Esophagus squamous epithelium (tissue), 5 donors: ENCODE measurements around the gene C10orf88. TPM values are rescaled to one million over a fixed set of nuclear protein-coding genes. Genes with fewer than 3 reads are reported as not detected.

Experiments used
- DNase-seq: peaks from one replicate; lab custom pipeline; 2025; lab: John Stamatoyannopoulos, UW
- H3K27ac ChIP-seq, 4 donors: fragments of 200-600 bp; sonication (generic); one replicate each; pipeline ENCODE4 v1.5.1; 2016 to 2019; ENCODE audit warnings: mild to moderate bottlenecking in 1 of 4
- H3K27me3 ChIP-seq, 4 donors: fragments of 200-600 bp; sonication (generic); 1 replicate in 3 of 4; 2 replicates in 1 of 4; pipeline versions ENCODE4 v1.5.1 to v1.6.0; 2017 to 2021; ENCODE audit warnings: antibody characterized with exemption in 1 of 4
- H3K36me3 ChIP-seq, 3 donors: fragments of 200-600 bp; sonication (generic); one replicate each; pipeline ENCODE4 v1.5.1; 2016 to 2019
- H3K4me1 ChIP-seq, 3 donors: fragments of 200-600 bp; sonication (generic); one replicate each; pipeline ENCODE4 v1.5.1; 2017 to 2019
- H3K4me3 ChIP-seq, 4 donors: fragments of 200-600 bp; sonication (generic); 1 replicate in 3 of 4; 2 replicates in 1 of 4; pipeline ENCODE4 v1.5.1; 2016 to 2019; ENCODE audit warnings: mild to moderate bottlenecking in 2 of 4, moderate library complexity in 1 of 4
- H3K9me3 ChIP-seq, 3 donors: fragments of 200-600 bp; sonication (generic); one replicate each; pipeline ENCODE4 v1.5.1; 2016 to 2019
- CTCF ChIP-seq, 6 experiments: fragments of 450-650 bp in 4 of 6; fragments of 200-600 bp in 2 of 6; sonication (generic) in 2 of 6; IDR thresholded peaks; one replicate each; pipeline ENCODE4 v1.5.1; 2016 to 2019; ENCODE audit warnings: antibody characterized with exemption in 6 of 6, mild to moderate bottlenecking in 4 of 6, moderate library complexity in 4 of 6
- POLR2A ChIP-seq, 4 donors: fragments of 450-650 bp; IDR thresholded peaks; one replicate each; pipeline ENCODE4 v1.6.1; 2017; ENCODE audit warnings: antibody characterized with exemption in 4 of 4, mild to moderate bottlenecking in 4 of 4, moderate library complexity in 3 of 4
- WGBS, 2 donors: methylation state at CpG; one replicate each; pipeline ENCODE4 v1.1.5; 2018; 5-methylcytosine and 5-hydroxymethylcytosine counted together
- intact Hi-C: fragments of 100-400 bp; cut with DNase I; formaldehyde crosslinking; loops from one replicate; pipeline ENCODE4 v1.15.0; 2022
- total RNA-seq, 4 donors: library from RNA; depleted of rRNA; stranded (reverse); fragments of >200 nt; gene quantifications; one replicate each; pipeline ENCODE4 v1.1.0, GENCODE V29; 2016
- donor health status: DM: yes; HTN: yes; CAD: no.

C10orf88 gene
- total RNA-seq, 4 donors from 2014 or later: 4.0 to 7.6 (median 4.6) TPM

GRCh38 chr10:122981066-122981464 lies 27.0 kb upstream of the C10orf88 start:
- H3K27ac ChIP-seq: peak overlapping the region in 2 of 4 donors; percentile 89 to 98
- TF ChIP-seq CTCF (IDR thresholded peaks at IDR 0.05) (peak in 4 of 6 experiments; percentile 30 to 43 (median 32)), POLR2A (IDR thresholded peaks at IDR 0.05) (no peak)
- no peaks in the 10 kb centered on the region for H3K27me3 ChIP-seq
- peak overlapping the region; percentile 58 to 85 (median 80) for H3K4me3 ChIP-seq
- intact Hi-C loops: no loop called here
- H3K4me1 ChIP-seq: peaks cover 7 to 22% (median 8%) of the 10 kb centered on the region in 3 donors
- DNase-seq: no peak
- H3K9me3 ChIP-seq: no peaks in the 10 kb centered on the region
- no peaks in the 10 kb centered on the region for H3K36me3 ChIP-seq
- 12 to 32% methylated on average over 4 of the region's 4 CpGs for WGBS, 2 donors

GRCh38 chr10:122980209-122981065 lies 26.4 kb upstream of the C10orf88 start, which contains the start of gene PSTK:
PSTK (plus strand) TSS chr10:122980401; CDS start chr10:122980480, 79 bp downstream.
- Histone ChIP-seq H3K4me1 (peaks cover 7 to 22% (median 8%) of the 10 kb centered on the region in 3 donors), H3K9me3 (no peaks in the 10 kb centered on the region), H3K27me3 (no peaks in the 10 kb centered on the region), H3K27ac (peak within 1 kb of the TSS; percentile 89 to 98 (median 96)), H3K4me3 (peak within 1 kb of the TSS; percentile 58 to 85 (median 80)), H3K36me3 (no peaks in the 10 kb centered on the region)
- 4 to 6% methylated on average over 6 to 9 of the region's 73 CpGs for WGBS, 2 donors
- peak; percentile 51 for DNase-seq
- intact Hi-C loops: no loop called here
- TF ChIP-seq POLR2A (IDR thresholded peaks at IDR 0.05) (peak in 2 of 4 donors; percentile 48 to 53), CTCF (IDR thresholded peaks at IDR 0.05) (peak; percentile 93 to 99 (median 98))

GRCh38 chr10:122974543-122975064 lies 20.6 kb upstream of the C10orf88 start:
- peaks cover under 1 to 4% (median 2%) of the 10 kb centered on the region in 3 donors for H3K4me1 ChIP-seq
- no peaks in the 10 kb centered on the region for H3K27me3 ChIP-seq
- TF ChIP-seq CTCF (IDR thresholded peaks at IDR 0.05): no peak
- no peak for TF ChIP-seq POLR2A (IDR thresholded peaks at IDR 0.05)
- H3K36me3 ChIP-seq: no peaks in the 10 kb centered on the region
- no peak overlapping the region for H3K4me3 ChIP-seq
- no peaks in the 10 kb centered on the region for H3K9me3 ChIP-seq
- intact Hi-C loops: no loop called here
- H3K27ac ChIP-seq: no peak overlapping the region
- DNase-seq: no peak
- WGBS, 2 donors: 48 to 67% methylated on average over 3 of the region's 3 CpGs

GRCh38 chr10:122974023-122974422 lies 20.0 kb upstream of the C10orf88 start:
- intact Hi-C loops: no loop called here
- WGBS, 2 donors: 49 to 62% methylated on average over 5 of the region's 5 CpGs
- no peak for DNase-seq

More at GRCh38 chr10:122974023-122974422, 20.0 kb upstream of the C10orf88 start:
- no peaks in the 10 kb centered on the region for H3K9me3 ChIP-seq
- no peaks in the 10 kb centered on the region for H3K27me3 ChIP-seq
- H3K4me1 ChIP-seq: no peaks in the 10 kb centered on the region
- H3K4me3 ChIP-seq: no peak overlapping the region
- no peaks in the 10 kb centered on the region for H3K36me3 ChIP-seq
- H3K27ac ChIP-seq: no peak overlapping the region
- TF ChIP-seq CTCF (IDR thresholded peaks at IDR 0.05) (no peak), POLR2A (IDR thresholded peaks at IDR 0.05) (no peak)
